ENCODE data around the gene USP9Y.

USP9Y gene

DNA sequence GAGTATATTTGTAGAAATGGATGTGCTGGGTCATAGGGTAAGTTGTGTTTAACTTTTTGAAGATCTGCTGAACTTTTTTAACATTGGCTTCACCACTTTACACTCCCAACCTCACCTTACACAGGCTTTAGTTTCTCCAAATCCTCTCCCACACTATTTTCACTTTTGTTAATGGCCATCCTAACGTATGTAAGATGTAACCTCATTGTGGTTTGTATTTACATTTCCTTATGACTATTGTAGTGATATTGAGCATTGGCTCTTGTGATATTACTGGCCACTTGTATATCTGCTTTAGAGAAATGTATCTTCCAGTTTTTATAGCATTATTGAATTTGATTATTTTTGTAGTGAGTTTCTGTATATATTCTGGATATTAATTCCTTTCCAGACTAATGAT lies 93.0 kb downstream of the USP9Y start:
- no peak for DNase-seq

- DNase-seq: no peak
Observed at GRCh38 chrY:12808046-12808445, 107.0 kb downstream of the USP9Y start.

- DNase-seq: no peak
Observed at GRCh38 chrY:12809034-12809433, 108.0 kb downstream of the USP9Y start.

- no peak for DNase-seq
Observed at GRCh38 chrY:12823408-12823807, 122.4 kb downstream of the USP9Y start.

- DNase-seq: no peak
Observed at GRCh38 chrY:12826791-12827190, 125.8 kb downstream of the USP9Y start.

DNA sequence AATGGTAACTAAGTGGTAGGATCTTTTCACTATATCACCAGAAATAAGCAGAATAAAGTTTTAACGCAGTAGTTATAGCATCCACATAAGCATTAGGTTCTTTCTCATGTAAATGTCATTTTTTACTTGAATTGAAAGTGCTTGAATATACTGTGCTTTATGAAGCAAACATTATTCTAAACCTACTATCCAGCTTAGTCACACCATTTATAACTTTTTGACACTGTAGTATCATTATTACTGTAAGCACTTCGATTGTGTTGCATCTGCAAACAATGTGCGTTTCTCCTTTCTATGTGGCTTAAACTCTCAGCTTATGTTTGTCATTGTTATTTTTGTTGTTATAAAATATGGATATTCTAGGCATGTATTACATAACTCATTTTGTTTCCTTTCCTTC lies 132.3 kb downstream of the USP9Y start:
- DNase-seq: no peak

DNA sequence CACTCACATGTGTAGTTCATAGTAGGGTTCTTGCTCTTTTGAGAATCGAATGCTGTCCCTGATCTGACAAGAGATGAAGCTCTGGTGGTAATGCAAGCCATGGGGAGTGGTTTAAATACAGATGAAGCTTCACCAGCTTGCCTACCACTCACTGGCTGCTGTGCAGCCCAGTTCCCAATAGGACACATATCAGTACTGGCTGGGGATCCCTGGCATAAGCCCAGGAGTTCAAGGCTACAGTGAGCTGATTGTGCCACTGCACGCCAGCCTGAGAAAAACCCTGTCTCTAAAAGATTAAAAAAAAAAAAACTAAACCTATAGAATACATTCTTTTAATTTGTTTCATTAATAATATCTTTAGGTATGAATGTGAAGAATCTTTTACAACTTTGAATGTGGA lies 136.5 kb downstream of the USP9Y start:
- DNase-seq: no peak

GRCh38 chrY:12841368-12841767 lies 140.3 kb downstream of the USP9Y start:
- DNase-seq: no peak

GRCh38 chrY:12846793-12847192 lies 145.8 kb downstream of the USP9Y start:
- no peak for DNase-seq

DNA sequence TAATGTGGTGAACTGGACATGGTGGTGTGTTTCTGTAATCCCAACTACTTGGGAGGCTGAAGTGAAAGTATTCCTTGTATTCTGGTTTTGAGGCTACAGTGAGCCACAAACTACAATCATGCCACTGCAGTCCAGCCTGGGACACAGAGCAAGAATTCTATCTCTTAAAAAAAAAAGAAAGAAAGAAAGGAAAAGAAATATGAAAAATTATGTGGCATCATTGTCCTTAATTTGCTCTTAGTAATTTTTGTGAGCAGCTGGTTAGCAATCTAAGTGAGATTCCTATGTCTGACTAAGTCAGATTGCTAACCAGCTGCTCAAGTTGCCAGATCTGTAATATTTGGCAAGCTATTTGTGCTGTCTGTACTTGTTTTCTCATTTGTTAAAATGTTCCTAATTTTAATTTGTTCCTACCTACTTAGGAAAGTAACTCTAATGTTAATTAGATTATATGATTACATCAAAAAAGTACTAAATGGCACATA lies 154.8 kb downstream of the USP9Y start:
- DNase-seq: no peak

- DNase-seq: no peak
Observed at GRCh38 chrY:12867960-12868359, 166.9 kb downstream of the USP9Y start.

- no peak for DNase-seq
Observed at GRCh38 chrY:12896973-12897372, 195.9 kb downstream of the USP9Y start.

DNA sequence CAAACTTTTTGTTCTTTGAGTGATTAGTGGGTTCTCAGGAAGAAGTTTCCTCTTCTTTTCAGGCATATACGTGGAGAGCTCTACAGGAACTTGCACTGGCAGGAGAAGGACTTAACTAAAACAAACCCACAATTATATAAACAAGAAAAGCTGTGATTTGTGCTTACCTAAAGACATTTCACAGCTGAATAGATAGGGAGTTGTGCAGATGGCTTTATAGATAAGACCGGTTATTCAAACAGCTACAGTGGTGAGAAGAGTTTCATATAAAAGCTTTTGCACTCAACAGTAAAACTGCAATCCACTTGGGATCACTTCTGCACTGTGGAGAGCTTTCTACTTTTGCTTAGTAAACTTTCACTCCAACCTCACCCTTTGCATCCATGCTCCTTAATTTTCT lies 197.6 kb downstream of the USP9Y start:
- DNase-seq: no peak

- peak in 4 of 5 donors; percentile 70 to 86 (median 78) for DNase-seq
Observed at GRCh38 chrY:12904618-12905516, 203.8 kb downstream of the USP9Y start, which contains the start of gene DDX3Y. Gene DDX3Y, plus strand, starts transcription at chrY:12904868. Its CDS starts 69 bp downstream, at chrY:12904937.

DNA sequence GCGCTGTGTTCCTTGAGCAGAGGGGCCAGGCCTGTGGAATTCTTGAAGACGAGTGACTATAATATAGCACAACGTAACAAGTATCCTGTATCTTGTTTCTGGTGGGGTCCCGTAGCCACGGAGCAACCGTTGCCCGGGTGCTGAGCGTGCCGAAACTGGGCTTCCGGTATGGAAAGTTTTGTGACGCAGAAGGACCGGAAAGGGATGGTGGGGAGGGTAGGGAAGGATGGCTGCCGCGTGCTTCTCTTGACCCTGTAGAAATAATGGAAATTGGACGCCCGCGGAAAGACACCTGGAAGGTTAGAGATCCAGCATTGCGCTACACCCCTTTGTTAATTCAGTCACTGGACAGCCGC lies 204.5 kb downstream of the USP9Y start:
- peak in 4 of 5 donors; percentile 34 to 66 (median 56) for DNase-seq

DNA sequence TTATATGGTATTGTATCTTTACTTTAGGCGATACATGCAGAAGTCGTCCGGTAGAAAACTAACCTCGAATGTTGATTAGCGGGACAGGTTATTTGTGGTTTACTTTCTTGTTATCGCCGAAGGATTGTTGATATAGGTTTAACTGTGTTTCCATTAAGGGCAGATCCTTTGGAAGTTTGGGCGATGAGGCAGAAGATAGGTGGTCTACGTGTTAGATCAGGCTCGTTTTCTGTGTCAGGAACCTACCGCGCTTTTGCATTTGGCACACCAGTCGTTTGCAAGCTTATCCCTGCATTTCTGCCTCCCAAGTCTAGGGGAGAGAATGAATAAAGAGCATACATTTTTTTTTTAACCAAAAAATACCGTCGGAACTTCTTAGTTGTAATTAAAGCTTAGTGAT lies 204.9 kb downstream of the USP9Y start:
- no peak for DNase-seq

Data from T-helper 1 cell (primary cell).